OCI-M2 (cell line): ENCODE results near the gene IFT81.
"Not testable (repeated sequence)": the region's sequence is repeated elsewhere in the genome, so short reads cannot be mapped to it uniquely, and the experiment has no call there.

Source experiments
- DNase-seq: peaks from one replicate; lab custom pipeline; 2025; ENCODE audit not compliant: unreplicated experiment; lab: John Stamatoyannopoulos, UW

The IFT81 gene

GRCh38 chr12:110244829-110245228 is 120.7 kb downstream of the IFT81 start:
- no peak for DNase-seq

- no peak for DNase-seq
These were observed 121.2 kb downstream of the IFT81 start for GRCh38 chr12:110245369-110245772.

GRCh38 chr12:110246636-110247339 is 122.6 kb downstream of the IFT81 start:
- no peak for DNase-seq

GRCh38 chr12:110247340-110248095 is 123.4 kb downstream of the IFT81 start:
- DNase-seq, result no peak

GRCh38 chr12:110248096-110248447 is 123.9 kb downstream of the IFT81 start:
- DNase-seq, result no peak

- no peak for DNase-seq
These were observed 124.9 kb downstream of the IFT81 start for GRCh38 chr12:110249105-110249504.

- DNase-seq, result no peak
These were observed 125.6 kb downstream of the IFT81 start for GRCh38 chr12:110249716-110250225.

- DNase-seq, result no peak
These were observed 127.2 kb downstream of the IFT81 start for GRCh38 chr12:110251381-110251780.

GRCh38 chr12:110252716-110253115 is 128.6 kb downstream of the IFT81 start:
- DNase-seq, result no peak

- DNase-seq, result no peak
These were observed 129.0 kb downstream of the IFT81 start for GRCh38 chr12:110253176-110253575.

GRCh38 chr12:110254971-110255540 is 130.9 kb downstream of the IFT81 start:
- no peak for DNase-seq

- not testable (repeated sequence) for DNase-seq
These were observed 131.8 kb downstream of the IFT81 start for GRCh38 chr12:110255890-110256456.

GRCh38 chr12:110256780-110257431 is 132.7 kb downstream of the IFT81 start:
- no peak for DNase-seq

GRCh38 chr12:110258466-110258865 is 134.3 kb downstream of the IFT81 start:
- no peak for DNase-seq

GRCh38 chr12:110262442-110263388 is 138.6 kb downstream of the IFT81 start:
- no peak for DNase-seq

- DNase-seq, result no peak
These were observed 142.3 kb downstream of the IFT81 start for GRCh38 chr12:110266381-110266960.

- no peak for DNase-seq
These were observed 142.9 kb downstream of the IFT81 start for GRCh38 chr12:110266980-110267620.
